GM12891 (cell line): ENCODE data around the gene DDX24.
A peak's percentile ranks its signal among the peaks of the same experiment; 100 is the strongest.

Source experiments
- DNase-seq: peaks from one replicate; pipeline ENCODE4 v3.0.0; 2011; ENCODE audit warnings: low spot score; ENCODE audit not compliant: insufficient read length
- FAIRE-seq: peaks from 2 replicates; lab custom pipeline; 2011; peaks lifted over from hg19 to GRCh38; lab: Jason Lieb, UNC
- PAX5 ChIP-seq: IDR thresholded peaks from 2 replicates; pipeline ENCODE4 v1.6.1; 2011; ENCODE audit warnings: low read length, moderate library complexity, mild to moderate bottlenecking; ENCODE audit not compliant: insufficient read depth, severe bottlenecking
- POLR2A ChIP-seq: IDR thresholded peaks from 2 replicates; pipeline ENCODE4 v1.6.1; 2011; ENCODE audit warnings: low read depth, low read length, control low read depth
- POLR2AphosphoS5 ChIP-seq: IDR thresholded peaks from 2 replicates; pipeline ENCODE4 v1.6.1; 2011; ENCODE audit warnings: low read depth, low read length, control low read depth
- POU2F2 ChIP-seq: IDR thresholded peaks from 2 replicates; pipeline ENCODE4 v1.6.1; 2011; ENCODE audit warnings: low read depth, mild to moderate bottlenecking, control low read depth, low read length, moderate library complexity
- SPI1 ChIP-seq: IDR thresholded peaks from 2 replicates; pipeline ENCODE4 v1.6.1; 2011; ENCODE audit warnings: low read depth, low read length, control low read depth
- TAF1 ChIP-seq: IDR thresholded peaks from 2 replicates; pipeline ENCODE4 v1.6.1; 2011; ENCODE audit warnings: low read depth, low read length, control low read depth

DDX24 gene

DNA sequence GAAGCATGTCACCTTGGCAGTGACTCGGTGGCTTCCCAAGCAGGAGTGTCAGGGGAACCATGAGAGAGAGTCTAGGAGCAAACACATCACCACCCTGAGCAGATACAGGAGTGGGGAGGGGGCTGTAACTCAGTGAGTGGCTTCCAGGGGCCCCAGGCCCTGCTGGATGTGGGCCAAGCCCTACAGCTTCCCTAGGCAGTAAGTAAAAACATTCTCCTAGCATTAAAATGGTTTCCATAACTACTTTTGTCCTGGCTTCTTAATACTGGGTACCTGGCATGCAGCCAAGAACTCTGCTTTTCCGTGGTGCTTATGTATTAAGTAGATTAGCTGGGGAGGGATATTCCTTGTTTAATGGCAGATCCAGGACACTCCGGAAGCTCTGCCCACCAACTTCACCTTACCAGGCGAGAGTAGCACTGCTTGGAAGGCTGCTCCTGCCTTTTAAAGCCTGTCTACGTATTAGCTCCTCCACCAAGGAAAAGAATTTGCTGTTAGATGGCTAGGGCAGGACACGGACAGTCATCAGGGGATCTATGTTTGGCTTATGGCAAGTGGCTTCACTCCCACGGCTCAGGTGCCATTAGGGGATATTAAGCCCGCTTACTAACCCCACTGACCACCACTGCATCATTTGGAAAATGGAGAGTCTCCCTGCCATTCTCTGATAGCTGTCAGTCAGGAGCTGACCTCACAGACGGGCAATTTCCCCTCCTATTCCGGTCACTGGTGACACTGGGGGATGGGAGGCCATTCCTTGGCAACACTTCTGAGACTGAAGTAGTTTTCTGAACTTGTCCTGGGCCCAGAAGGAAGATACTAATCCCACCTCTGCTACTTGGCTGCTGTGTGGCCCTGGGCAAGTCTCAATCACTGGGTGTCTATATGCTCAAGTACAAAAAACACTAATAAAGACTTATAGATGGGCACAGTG is 32.0 kb downstream of the DDX24 start:
- no peak; the same call in none of the 2 replicates for TF ChIP-seq POLR2AphosphoS5
- TF ChIP-seq POLR2A, result no peak
- TF ChIP-seq SPI1, result no peak
- no peak for TF ChIP-seq POU2F2
- no peak for TF ChIP-seq TAF1
- TF ChIP-seq PAX5, result no peak
- FAIRE-seq, result no peak

DNA sequence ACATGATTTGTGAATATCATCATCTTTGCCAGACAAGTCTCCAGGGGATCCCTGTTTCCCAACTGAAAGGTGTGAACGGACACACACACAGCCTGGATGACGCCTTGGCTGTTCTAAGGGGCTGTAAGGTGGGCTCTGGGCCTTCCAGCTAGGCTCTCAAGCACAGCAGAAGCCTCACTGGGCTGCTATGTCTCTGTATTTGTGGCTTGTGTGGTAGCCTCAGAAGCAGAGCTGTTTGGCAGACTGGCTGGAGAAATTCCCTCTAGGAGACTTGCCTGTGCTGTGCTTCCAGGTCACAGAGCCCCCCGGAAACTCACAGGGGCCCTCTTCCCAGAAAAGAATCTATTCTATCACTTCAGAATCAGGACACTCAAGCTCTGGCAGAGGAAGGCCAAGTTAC is 33.4 kb downstream of the DDX24 start:
- TF ChIP-seq POU2F2, result no peak
- no peak for TF ChIP-seq TAF1
- no peak for TF ChIP-seq PAX5
- TF ChIP-seq SPI1, result no peak
- TF ChIP-seq POLR2AphosphoS5, result no peak
- TF ChIP-seq POLR2A, result no peak; the same call in 1 of the 2 replicates
- no peak for DNase-seq
- no peak for FAIRE-seq

More for the DNA sequence above, 32.0 kb downstream of the DDX24 start:
- no peak for DNase-seq

DNA sequence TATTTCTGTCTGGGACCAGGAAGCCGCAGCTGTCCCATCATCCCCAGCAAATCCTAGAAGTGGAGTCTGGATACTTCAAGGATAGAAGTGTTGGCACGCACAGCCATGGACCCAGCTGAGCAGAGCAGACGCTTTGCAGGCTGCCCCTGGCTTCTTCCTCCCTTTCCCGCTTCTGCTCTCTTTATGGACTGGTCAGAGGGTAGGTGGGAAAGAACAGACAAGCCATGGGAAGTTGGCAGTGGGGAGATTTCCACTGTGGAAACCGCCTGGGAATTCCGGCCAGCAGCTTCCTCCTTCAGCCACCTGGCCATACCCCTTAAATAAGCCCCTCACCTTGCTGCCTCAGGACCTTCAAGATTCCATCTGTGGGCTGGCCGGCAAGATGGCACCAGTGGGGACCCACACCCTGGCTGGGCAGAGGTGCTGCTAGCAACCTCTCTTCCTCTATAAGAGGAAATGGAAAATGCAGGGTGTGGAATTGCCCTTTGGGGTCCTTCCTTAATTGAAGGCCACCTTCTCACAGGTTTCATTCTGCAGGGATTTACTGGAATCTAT is 34.2 kb downstream of the DDX24 start:
- TF ChIP-seq POU2F2 (no peak), POLR2A (no peak; the same call in 1 of the 2 replicates), POLR2AphosphoS5 (no peak; the same call in 1 of the 2 replicates)
- FAIRE-seq, result no peak
- no peak for DNase-seq

DNA sequence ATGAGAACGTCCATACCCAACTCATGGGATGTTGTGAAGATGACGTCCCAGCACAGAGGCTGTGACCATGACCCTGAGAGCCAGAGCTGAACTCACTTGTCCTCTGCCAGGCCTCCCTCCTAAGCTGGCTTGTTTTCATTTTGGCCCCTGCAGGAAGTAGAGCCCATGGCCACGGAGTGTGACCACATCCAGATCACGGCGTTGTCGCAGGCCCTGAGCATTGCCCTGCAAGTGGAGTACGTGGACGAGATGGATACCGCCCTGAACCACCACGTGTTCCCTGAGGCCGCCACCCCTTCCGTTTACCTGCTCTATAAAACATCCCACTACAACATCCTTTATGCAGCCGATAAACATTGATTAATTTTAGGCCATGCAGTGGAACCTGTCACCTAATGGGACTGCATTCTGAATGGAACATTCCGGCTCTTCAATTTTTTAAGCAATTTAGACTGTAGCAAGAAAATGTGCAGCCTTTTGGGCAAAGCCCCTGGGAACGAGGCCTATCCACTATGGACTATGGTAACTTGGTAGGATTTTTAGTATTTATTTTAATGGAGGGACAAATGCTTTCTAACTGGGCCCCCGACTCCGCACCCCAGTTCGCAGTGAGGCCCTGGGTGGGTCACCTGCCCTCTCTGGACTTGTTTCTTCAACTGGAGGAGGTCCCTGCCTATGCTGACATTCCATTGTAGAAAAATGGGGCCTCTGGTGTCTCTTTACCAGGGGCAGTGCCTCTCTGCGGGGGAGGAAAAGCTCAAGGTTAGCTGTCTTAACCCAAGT is 35.2 kb downstream of the DDX24 start:
- no peak; the same call in 1 of the 2 replicates for TF ChIP-seq POLR2A
- TF ChIP-seq POLR2AphosphoS5, result no peak
- TF ChIP-seq SPI1, result no peak
- no peak for TF ChIP-seq PAX5
- no peak for TF ChIP-seq TAF1
- no peak for TF ChIP-seq POU2F2
- no peak for DNase-seq
- no peak for FAIRE-seq

DNA sequence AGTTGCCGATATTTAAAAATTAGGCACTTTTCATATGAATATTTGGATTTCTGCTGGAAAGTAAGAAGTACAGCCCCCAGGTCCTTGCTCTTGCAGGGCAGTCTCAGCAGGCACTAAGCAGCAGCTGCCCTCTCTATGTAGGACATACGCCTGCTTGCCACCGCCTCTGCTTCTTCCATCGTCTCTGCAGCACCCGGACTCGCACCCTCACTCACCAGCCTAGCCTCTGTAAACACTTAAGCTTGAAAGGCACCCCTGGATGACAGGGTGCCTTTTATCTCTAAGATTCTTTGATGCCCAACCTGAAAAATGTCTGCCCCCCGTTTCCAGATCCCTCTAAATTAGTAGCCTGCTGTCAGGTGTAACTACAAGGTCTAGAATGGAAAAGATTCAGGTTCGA is 35.9 kb downstream of the DDX24 start:
- TF ChIP-seq POLR2A (no peak), TAF1 (no peak), PAX5 (no peak), POLR2AphosphoS5 (no peak), SPI1 (no peak), POU2F2 (no peak)
- FAIRE-seq (no peak), DNase-seq (no peak)

DNA sequence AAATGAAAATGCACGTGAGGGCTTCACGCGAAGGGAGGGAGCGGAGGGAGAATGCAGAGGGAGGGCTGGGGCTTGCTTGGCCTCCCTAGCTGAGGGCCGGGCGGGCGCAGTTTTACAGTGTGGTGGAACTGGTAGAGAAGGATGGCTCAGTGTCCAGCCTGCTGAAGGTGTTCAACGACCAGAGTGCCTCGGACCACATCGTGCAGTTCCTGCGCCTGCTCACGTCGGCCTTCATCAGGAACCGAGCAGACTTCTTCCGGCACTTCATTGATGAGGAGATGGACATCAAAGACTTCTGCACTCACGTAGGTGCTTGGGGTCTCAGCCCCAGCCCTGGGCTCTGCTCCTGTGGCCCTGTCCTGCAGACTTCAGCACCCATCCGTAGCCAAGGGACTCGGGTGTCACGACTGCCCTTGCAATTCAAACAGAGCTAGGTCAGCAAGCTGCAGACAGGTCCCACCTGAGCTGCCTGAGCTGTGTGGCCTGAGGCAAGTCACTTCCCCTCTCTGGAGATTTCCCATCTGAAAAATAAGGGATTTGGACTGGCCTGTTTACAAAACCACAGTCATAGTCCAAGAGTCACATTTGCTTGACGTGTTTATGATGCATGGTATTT is 36.4 kb downstream of the DDX24 start:
- TF ChIP-seq PAX5 (no peak), SPI1 (no peak), POU2F2 (no peak), POLR2A (no peak), TAF1 (no peak), POLR2AphosphoS5 (no peak)
- DNase-seq (no peak), FAIRE-seq (no peak)

DNA sequence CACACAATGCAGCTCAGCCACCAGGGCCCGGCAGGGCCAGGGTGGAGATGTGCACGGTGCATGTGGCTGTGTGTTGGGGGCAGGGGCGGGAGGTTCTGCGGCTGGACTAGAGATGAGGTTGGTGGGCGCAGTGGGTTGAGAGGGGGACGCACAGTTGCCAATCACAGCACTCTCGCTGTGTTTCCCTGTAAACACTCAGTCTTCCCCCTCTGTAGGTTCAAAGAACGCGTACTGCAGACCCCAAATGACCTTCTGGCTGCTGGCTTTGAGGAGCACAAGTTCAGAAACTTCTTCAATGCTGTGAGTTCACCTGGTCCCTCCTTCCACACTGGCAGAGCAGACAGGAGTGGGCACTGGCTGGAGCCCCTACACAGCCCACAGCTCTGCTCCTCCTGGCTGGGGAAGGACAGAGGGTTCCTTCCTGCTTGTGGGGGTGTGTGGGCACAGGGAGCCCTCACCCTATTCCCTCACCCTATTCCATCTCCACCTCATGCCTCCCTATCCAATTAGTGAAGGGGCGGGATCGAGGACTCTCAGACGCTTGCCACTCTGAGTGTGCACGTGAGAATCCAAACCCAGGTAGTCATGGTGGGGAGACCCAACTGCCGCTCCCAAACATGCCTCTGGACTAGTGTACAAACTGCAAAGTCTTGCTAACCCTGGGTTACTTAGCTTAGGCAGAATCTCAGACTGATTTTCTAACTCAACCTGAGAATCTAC is 37.1 kb downstream of the DDX24 start:
- FAIRE-seq (no peak), DNase-seq (no peak)
- TF ChIP-seq SPI1 (no peak), TAF1 (no peak), POU2F2 (no peak), POLR2A (no peak), PAX5 (no peak), POLR2AphosphoS5 (peak; percentile 56; the same call in 1 of the 2 replicates)

DNA sequence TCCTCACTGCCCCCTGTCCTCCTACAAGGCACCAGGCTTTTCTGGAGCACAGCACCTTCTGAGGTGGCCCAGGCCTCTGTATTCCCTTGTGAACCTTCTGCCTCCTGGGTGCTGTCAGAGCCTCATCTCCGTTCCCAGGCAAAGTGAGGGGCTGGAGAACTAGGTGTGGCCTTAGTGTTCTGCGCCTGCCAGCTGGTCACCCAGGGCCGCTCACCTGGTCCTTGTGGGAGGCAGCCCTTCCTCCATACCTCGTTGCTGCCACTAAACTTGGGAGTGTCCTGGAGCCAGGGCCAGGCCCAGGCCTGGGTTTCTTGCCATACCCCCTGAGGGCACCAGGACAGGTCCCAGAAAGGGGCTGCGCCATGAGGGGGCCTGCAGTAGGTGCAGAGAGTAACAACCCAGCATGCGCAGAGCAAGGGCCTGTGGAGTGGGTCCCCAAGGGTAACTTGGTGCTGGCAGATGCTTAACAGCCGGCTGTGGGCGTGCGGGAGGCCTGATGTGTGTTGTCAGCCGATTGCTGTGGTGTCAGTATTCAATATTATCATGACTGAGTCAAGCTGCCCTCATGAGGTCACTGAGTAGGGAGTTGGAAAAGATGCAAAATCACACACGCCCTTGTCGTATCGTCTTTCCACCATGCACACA is 37.8 kb downstream of the DDX24 start:
- no peak for FAIRE-seq
- TF ChIP-seq SPI1, result no peak
- TF ChIP-seq POLR2A, result no peak
- TF ChIP-seq PAX5, result no peak
- no peak for TF ChIP-seq POLR2AphosphoS5
- TF ChIP-seq POU2F2, result no peak
- no peak for TF ChIP-seq TAF1
- DNase-seq, result no peak
